HG02642 (cell line): ENCODE measurements around the gene PPP2R2B.
A peak's percentile ranks its signal among the peaks of the same experiment; 100 is the strongest.

Experiments used
- ATAC-seq: cut with Tn5 transposase; IDR thresholded peaks from one replicate; pipeline ENCODE4 v1.9.1; 2021; ENCODE audit warnings: mild to moderate bottlenecking; ENCODE audit not compliant: unreplicated experiment, poor library complexity

The PPP2R2B gene

DNA sequence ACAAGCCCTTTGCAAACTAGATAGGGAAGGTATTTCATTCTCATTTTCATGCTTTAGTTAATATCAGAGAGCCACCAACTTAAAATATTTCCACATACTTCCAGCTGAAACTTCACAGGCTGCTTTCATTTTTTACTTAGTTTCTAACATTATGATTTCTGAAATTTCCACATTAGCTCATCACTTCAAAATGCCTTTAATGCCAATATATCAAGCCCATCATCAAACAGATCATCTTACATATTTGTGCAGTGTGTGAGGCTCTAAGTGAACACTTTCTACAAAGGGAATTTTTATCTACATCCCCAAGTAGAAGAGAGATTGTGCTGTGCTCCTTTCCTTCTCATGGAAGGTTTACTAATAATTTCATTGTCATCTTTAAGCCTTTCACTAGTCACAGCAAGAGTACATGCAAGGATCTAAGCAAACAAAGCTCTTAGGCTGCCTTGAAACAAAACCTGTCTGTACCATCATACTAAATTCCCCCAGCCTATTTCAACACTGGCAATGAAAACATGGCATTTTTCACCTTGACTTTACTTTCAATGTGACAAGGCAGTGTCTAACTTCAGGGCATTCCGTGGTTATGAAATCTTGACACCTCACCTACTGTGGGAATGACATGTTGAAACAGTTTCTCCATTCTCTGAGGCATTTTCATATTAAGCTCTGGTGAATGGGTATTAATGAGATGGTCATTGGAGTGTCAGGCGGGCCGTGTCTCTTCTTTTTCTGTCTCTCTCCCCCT lies 45.4 kb downstream of the PPP2R2B start:
- no peak for ATAC-seq

DNA sequence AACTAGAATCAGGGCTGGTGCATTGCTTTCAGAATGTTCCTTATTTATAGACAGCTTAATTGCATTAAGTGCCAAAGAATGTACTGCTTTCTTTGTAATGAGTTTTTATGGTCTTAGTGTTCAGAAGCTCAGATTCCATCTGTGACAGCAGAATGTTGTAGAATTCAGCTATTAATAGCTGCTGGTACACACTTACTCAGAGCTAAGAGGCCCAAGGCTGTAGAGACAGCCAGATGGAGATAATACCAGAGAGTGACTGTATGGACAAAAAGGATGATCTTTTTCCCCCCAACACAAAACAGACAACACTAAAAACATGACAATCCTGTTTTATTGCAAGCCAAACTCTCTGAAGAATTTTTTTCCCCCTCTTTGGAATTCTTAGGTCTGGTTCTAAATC lies 50.2 kb downstream of the PPP2R2B start:
- no peak for ATAC-seq

DNA sequence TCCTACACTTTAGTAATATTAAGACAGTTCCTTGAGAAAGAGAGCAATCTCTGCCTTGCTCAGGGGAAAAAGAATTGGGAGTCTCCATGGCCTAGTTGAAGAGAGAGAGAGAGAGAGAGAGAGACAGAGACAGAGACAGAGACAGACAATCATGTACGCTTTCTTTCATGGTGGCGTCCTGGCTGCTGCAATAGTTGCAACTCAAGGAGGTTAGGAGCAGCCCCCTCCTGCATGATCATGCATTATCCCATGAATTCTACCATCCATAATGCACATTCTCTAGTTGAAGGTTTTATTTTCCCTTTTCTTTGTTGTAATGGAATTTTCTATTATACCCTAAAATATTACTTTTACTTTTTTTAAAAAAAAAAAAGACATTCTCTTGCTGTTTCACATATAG lies 50.7 kb downstream of the PPP2R2B start:
- no peak for ATAC-seq

DNA sequence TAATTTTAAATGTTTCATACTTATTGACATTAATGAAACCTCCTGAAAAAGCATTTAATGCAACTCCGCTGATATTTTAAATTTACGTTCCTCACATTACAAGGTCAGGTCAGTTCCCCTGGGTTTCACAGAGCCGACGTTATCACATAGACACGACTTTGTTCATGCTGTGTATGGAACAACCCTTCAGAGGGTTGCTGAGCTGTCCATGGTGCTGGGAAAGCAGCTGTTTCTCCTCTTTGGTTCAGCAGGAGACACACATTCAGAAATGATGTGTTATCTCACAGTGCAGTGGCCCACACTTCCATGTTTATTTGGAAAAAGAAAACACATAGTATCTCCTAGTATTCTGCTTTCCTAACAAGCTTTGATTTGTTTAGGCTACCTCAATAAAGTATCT lies 53.5 kb downstream of the PPP2R2B start:
- no peak for ATAC-seq

DNA sequence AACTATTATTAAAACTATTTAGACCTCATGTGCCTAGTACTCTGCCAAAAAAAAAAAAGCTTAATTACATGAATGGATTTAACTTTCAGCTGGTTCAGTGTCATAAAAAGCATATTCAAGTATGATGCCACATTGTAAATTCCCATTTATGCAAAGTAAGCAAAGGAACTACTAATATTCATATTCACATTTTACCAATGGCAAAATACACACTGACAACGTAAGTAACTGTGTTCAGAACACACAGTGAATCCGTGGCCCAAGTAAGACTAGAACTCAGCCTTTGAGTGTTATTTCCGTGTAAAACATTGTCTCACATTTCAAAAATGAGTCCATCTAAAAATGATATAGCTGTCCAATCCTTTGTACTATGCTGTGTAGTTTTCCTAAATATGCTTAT lies 56.8 kb downstream of the PPP2R2B start:
- no peak for ATAC-seq

DNA sequence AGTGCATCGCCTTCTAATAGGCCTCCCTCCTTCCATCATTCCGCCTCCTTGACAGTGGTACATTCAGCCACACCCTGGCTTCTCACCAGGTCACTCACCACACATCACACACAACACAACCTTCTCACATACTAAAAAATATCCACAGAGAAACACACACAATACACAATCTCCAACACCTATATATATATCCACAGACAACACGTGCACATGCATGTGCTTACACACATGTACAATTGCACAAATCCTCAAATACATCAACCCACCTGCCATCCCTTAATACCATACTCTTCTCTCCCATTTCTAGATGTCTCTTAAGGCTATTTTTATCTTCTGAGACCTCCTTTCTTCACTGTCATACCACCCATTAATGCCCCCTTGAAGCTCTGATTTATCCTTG lies 57.6 kb downstream of the PPP2R2B start:
- no peak for ATAC-seq

GRCh38 chr5:146818822-146819221 lies 59.7 kb downstream of the PPP2R2B start:
- no peak for ATAC-seq

DNA sequence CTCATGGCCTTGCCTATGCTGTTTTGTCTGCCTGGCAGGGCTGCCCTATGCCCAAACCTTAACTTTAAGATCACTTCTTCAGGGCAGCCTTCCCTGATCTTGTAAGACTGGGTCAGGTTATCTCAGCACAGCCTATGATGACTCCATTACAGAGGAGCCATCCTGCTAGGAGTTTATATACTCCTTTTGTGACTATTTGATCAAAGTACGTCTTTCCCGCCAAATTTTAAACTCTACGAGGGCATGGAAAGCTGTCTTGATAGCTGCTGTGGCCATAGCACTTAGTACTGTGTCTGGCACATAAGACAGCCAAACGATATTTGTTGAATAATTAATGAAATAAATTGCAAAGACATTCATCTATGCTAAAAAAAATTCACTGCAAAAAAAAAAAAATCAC lies 60.6 kb downstream of the PPP2R2B start:
- ATAC-seq, result no peak

DNA sequence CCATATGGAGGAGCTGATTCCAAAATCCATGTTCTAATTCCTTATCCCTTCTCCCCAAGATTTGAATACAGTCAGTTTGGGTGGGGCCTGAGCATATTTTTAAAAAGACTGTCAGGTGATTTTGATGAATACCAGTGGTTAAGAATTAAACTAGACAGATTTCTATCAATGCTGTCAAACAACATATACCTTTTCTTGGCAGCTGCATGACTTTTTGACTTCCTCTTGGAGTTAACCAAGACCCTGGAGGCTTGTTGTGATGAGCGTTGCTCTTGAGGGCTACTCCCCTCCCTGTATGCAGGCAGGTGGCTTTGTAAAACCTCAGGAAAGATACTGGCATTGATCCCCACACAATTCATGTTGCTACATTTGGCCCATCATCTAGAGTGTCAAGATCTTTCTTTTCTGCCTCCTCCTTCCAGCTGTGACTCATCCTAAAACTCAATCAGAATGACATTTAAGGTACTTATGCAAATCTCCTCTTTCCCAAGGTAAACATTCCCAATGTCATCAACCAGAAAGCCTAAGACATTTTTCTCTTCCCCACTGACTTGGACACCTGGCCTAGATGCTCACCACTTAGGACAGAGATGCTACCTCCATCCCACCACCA lies 61.7 kb downstream of the PPP2R2B start:
- ATAC-seq, result no peak

DNA sequence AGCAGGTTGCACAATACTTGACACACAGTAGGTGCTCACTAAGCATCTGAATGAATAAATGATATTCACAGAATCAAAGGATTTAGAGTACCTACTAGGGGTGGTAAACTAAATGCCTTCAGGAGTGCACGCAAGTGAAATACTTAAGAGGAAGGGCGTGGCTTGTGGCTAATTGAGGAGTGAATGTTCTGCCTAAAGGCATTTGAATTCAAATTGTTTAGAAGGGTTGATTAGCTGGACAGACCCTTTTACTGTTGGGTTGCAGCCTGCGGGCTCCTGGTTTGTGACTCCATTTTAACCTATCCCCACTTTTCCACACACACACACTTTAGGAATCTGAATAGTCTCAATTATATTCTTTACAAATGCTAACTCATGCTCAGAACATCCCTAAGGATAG lies 63.1 kb downstream of the PPP2R2B start:
- no peak for ATAC-seq

DNA sequence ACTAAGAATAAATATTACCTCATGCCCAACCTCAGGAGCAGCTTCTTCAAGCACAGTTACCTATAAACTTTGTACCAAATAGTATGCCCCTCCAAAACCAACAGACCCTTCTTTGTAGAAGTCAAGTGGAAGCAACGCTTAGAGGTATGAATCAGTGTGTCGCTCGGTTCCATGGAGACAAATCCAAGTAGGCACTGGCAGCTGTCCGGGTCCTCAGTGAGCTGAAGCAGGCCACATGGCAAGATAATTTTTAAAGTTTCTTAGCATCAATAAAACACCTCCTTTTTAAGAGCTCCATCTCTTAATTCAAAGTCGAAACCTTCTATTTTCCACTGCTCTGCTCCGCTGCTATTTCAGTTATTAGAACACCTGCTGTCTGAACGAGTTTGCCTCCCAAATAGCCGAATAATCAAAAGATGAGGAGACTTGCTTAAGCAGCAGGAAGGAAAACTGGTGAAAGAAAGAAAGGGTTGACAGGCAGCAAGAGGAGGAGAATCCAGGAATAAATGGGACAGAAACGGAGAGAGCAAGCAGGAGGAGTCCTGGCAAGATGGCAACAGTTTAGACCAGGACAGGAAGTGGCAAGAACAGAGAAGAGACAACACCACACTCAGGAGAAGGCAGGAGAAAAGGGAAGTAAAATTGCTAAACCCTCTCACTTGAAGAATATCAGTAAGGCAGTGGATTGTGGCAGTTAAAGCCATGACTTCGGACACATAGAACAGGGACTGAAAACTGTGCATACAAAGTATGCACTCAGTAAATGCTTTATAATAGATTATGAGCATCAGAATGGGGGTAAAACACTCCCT lies 65.0 kb downstream of the PPP2R2B start:
- ATAC-seq, result peak; percentile 57

GRCh38 chr5:146805081-146805480 lies 73.5 kb downstream of the PPP2R2B start:
- no peak for ATAC-seq

DNA sequence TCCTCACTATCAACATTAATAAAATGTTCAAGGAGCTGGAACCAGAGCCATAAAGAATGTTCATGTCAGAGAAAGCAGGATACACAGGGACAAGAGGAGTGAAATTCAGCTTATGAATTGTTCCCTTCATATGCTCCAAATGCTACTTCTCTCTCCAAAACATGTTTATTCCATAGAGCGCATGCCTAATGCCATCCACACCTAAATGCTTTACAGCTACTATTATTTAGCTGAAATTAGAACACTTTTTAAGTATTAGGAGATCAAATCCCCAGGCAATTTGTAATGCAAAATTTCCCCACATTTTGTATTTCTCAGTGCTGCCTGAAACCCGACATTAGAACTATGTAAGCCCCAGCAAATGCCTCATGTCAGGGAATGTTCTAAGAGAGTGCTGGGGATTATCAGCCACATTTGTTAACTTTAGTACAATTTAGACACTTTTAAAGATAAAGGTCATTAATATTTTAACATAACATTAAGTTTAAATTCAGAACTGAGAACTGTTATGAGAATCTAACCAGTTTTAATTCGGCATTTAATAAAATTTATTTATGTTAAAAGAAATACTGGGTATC lies 75.5 kb downstream of the PPP2R2B start:
- no peak for ATAC-seq

DNA sequence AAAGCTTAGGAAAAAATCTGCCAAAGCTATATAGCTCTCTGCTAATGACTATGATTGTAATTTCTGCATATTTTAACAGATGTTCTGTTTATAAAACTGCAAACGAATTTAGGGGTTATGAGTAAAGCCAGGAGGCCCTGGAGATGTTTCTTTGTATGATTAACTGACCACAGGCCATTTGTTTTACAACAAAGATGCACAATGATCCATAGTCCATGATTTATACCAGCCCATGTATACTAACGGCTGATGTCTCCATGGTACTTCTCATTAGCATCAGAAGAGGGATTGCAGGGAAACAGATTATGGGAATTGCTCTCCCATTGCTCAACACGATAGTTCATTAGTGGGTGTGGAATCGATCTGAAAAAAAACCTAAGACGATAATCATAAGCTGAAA lies 78.9 kb downstream of the PPP2R2B start:
- no peak for ATAC-seq

GRCh38 chr5:146799231-146799630 lies 79.3 kb downstream of the PPP2R2B start:
- no peak for ATAC-seq

DNA sequence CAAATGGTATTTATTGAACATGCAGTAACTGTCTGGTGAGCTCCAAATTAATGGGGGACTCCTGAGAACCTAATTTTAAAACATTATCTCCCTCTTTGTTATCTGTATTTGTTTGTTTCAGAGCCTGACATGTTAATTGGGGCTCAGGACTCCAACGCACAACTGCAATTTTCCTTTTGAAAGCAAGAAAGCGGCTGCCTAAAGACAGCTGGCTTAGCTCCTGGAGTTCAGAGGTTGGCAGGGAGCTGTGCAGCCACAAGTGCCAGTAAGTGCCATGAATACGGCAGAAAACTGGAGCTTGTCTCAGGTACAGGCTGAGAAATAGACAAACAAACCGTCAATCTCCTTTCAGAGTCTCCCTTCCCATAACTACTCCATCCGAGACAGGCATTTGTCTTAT lies 80.9 kb downstream of the PPP2R2B start:
- ATAC-seq, result no peak

DNA sequence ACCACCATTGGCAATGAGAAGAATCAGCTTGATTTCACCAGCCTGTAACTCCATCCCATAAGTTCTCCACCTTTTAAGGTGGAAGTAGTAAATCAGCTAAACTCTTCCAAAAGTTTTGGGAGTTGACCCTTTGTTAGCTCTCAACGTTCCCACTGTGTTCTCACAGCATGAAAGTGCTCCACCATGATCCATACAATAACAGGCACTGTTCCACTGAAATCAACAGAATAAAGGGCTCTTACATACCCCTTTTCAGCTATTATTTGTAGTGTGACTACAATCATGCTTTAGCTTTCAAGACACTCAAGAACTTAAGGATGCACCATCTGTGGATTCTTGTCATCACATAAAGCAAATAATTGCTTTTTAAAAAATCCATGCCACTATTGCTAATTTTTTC lies 81.6 kb downstream of the PPP2R2B start:
- no peak for ATAC-seq

- no peak for ATAC-seq
Measured at GRCh38 chr5:146796144-146796543, 82.4 kb downstream of the PPP2R2B start.

GRCh38 chr5:146794326-146795029 lies 84.1 kb downstream of the PPP2R2B start:
- no peak for ATAC-seq

DNA sequence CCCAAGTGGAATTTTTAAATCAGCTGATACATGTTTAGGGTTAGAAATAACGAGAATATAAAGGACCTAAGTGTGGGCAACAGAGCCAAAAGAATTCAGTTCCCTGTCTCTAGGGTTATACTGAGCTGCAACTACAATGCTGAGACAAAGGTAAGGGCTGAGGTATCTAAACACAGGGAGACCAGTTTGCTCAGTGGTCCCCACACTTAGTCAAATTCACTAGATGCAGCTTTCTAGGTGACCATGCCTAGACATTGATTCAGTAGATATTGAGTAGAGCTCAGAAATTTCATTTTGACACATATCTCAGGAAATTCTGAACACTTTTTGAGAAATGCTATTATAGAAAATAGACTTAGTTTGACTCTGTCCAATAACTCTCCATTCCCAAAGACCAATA lies 84.8 kb downstream of the PPP2R2B start:
- ATAC-seq, result no peak
